Suprapubic skin (tissue), 4 donors: Measurements from ENCODE around the gene MTIF3.

Experiments used
- EP300 ChIP-seq: sonication (generic); formaldehyde crosslinking; IDR thresholded peaks from one replicate; pipeline ENCODE4 v1.6.1; 2017; ENCODE audit warnings: antibody characterized with exemption
- POLR2A ChIP-seq, 2 donors: fragments of 450-650 bp; IDR thresholded peaks; one replicate each; pipeline ENCODE4 v1.6.1; 2017; ENCODE audit warnings: antibody characterized with exemption in 2 of 2, mild to moderate bottlenecking in 2 of 2, moderate library complexity in 2 of 2
- POLR2AphosphoS5 ChIP-seq, 3 donors: sonication (generic); formaldehyde crosslinking; IDR thresholded peaks; one replicate each; pipeline ENCODE4 v1.6.1; 2017; ENCODE audit warnings: antibody characterized with exemption in 3 of 3
- TF ChIP-seq, protein P1 (sequence below), 2 donors: fragments of 200-600 bp in 1 of 2; fragments of 450-650 bp in 1 of 2; sonication (generic) in 1 of 2; IDR thresholded peaks; one replicate each; pipeline ENCODE4 v1.5.1; 2016 to 2019; ENCODE audit warnings: antibody characterized with exemption in 2 of 2, mild to moderate bottlenecking in 1 of 2, moderate library complexity in 1 of 2

DNA sequence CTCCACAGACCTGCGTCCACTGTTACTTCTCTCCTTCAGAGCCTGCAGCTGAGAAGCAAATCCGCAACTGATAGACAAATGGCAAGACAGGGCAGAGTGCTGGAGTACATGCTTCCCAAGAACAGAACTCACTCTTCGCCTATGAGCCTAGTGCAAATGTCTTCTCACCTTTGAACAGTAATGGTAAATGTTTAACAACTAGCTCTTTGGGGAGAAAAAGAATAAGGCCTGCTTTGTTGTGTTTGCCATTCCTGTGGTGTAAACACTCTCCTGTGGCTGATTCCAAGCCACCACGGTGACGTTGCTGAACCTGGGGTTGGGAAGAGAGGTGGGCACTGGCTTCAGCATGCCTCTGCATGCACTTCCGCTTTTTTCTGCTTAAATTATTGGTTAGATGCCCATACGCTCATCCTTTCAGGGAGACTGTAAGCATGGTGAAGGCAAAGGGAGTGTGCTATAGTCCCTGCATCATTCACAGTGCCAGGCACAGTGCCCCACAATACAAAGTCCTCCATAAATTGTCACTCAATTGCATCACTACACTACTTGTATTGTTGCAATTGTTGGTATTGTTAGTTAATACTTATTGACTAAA is 54.0 kb downstream of the MTIF3 start:
- TF ChIP-seq POLR2A (IDR thresholded peaks at IDR 0.05) (no peak), EP300 (no peak), POLR2AphosphoS5 (IDR thresholded peaks at IDR 0.05) (no peak)
- TF ChIP-seq, protein P1, sequence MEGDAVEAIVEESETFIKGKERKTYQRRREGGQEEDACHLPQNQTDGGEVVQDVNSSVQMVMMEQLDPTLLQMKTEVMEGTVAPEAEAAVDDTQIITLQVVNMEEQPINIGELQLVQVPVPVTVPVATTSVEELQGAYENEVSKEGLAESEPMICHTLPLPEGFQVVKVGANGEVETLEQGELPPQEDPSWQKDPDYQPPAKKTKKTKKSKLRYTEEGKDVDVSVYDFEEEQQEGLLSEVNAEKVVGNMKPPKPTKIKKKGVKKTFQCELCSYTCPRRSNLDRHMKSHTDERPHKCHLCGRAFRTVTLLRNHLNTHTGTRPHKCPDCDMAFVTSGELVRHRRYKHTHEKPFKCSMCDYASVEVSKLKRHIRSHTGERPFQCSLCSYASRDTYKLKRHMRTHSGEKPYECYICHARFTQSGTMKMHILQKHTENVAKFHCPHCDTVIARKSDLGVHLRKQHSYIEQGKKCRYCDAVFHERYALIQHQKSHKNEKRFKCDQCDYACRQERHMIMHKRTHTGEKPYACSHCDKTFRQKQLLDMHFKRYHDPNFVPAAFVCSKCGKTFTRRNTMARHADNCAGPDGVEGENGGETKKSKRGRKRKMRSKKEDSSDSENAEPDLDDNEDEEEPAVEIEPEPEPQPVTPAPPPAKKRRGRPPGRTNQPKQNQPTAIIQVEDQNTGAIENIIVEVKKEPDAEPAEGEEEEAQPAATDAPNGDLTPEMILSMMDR (IDR thresholded peaks at IDR 0.05): no peak
